IMR-90 (cell line): ENCODE results near the gene SLC24A3. TPM values are rescaled to one million over a fixed set of nuclear protein-coding genes. Genes with fewer than 3 reads are reported as not detected.
A peak's percentile ranks its signal among the peaks of the same experiment; 100 is the strongest.

ENCODE experiments used
- ATAC-seq: fragments of 200-7000 bp; cut with Tn5 transposase; 2 replicates; pipeline ENCODE4 v1.9.1; 2020; ENCODE audit warnings: low read depth, mild to moderate bottlenecking, moderate library complexity
- BruUV-seq: library from RNA; stranded (reverse); fragments of 400-500 nt; replicated peaks from 2 replicates; lab custom pipeline; 2021; lab: Mats Ljungman, UMichigan
- CTCF ChIA-PET: fragments of 300-600 bp; formaldehyde crosslinking; extraction: SDS; loops from one replicate; lab custom pipeline; 2021; ENCODE audit warnings: antibody characterized with exemption; lab: Yijun Ruan, JAX
- POLR2A ChIA-PET: fragments of 300-600 bp; sonication (Branson Sonifier 250); formaldehyde crosslinking; loops from one replicate; lab custom pipeline; 2022; ENCODE audit warnings: antibody characterized with exemption; ENCODE audit not compliant: unreplicated experiment; lab: Charles Lee
- DNase-seq: peaks from one replicate; pipeline ENCODE4 v3.0.0; 2013
- H2AFZ ChIP-seq: replicated peaks from 2 replicates; pipeline ENCODE3; 2013; ENCODE audit warnings: low read length, mild to moderate bottlenecking; ENCODE audit not compliant: poor library complexity
- H2AK5ac ChIP-seq: 2 replicates; pipeline ENCODE4 v1.6.1; 2013; ENCODE audit warnings: low read depth, low read length, inconsistent platforms
- H2AK9ac ChIP-seq: replicated peaks from 2 replicates; pipeline ENCODE3; 2013; ENCODE audit warnings: mild to moderate bottlenecking, low read depth, low read length, moderate library complexity; ENCODE audit not compliant: poor library complexity
- H2BK120ac ChIP-seq: 2 replicates; pipeline ENCODE4 v1.6.1; 2013; ENCODE audit warnings: low read depth, low read length, inconsistent platforms
- H2BK15ac ChIP-seq: 3 replicates; pipeline ENCODE4 v1.6.1; 2013; ENCODE audit warnings: low read depth, low read length, inconsistent platforms
- H2BK20ac ChIP-seq: 2 replicates; pipeline ENCODE4 v1.6.1; 2013; ENCODE audit warnings: low read depth, mild to moderate bottlenecking, inconsistent platforms, low read length, moderate library complexity
- H2BK5ac ChIP-seq: 2 replicates; pipeline ENCODE4 v1.6.1; 2013; ENCODE audit warnings: mild to moderate bottlenecking, low read depth, low read length, inconsistent platforms; ENCODE audit not compliant: poor library complexity, severe bottlenecking
- H3K14ac ChIP-seq: replicated peaks from 2 replicates; pipeline ENCODE4 v1.6.1; 2013; ENCODE audit warnings: low read depth, low read length, inconsistent platforms
- H3K18ac ChIP-seq: 2 replicates; pipeline ENCODE4 v1.6.1; 2013; ENCODE audit warnings: low read depth, low read length, control low read depth
- H3K23ac ChIP-seq: 2 replicates; pipeline ENCODE4 v1.6.1; 2013; ENCODE audit warnings: low read depth, low read length, inconsistent platforms
- H3K27ac ChIP-seq: 2 replicates; pipeline ENCODE4 v1.5.1; 2013; ENCODE audit warnings: mild to moderate bottlenecking, control low read depth, low read length; ENCODE audit not compliant: insufficient read depth
- H3K27me3 ChIP-seq: 2 replicates; pipeline ENCODE4 v1.6.1; 2013; ENCODE audit warnings: low read length; ENCODE audit not compliant: control insufficient read depth, insufficient read depth
- H3K36me3 ChIP-seq: 2 replicates; pipeline ENCODE4 v1.6.1; 2013; ENCODE audit warnings: low read length, mixed read lengths; ENCODE audit not compliant: control insufficient read depth, insufficient read depth
- H3K4ac ChIP-seq: 2 replicates; pipeline ENCODE4 v1.6.1; 2013; ENCODE audit warnings: low read depth, low read length, inconsistent platforms
- H3K4me1 ChIP-seq: 2 replicates; pipeline ENCODE4 v1.6.1; 2013; ENCODE audit warnings: low read length, mixed read lengths; ENCODE audit not compliant: control insufficient read depth, insufficient read depth
- H3K4me2 ChIP-seq: 2 replicates; pipeline ENCODE4 v1.6.1; 2013; ENCODE audit warnings: low read depth, mild to moderate bottlenecking, control low read depth, low read length, moderate library complexity
- H3K4me3 ChIP-seq: 2 replicates; pipeline ENCODE4 v1.5.1; 2013; ENCODE audit warnings: low read depth, mild to moderate bottlenecking, control low read depth, low read length, moderate library complexity; ENCODE audit not compliant: insufficient read depth
- H3K56ac ChIP-seq: 2 replicates; pipeline ENCODE4 v1.6.1; 2013; ENCODE audit warnings: low read length, inconsistent platforms; ENCODE audit not compliant: insufficient read depth; ENCODE audit errors: extremely low read depth
- H3K79me1 ChIP-seq, 2 experiments: 2 replicates each; pipeline ENCODE4 v1.6.1; 2013; ENCODE audit warnings: low read length in 2 of 2, inconsistent platforms in 1 of 2, low read depth in 1 of 2
- H3K9ac ChIP-seq: 2 replicates; pipeline ENCODE4 v1.6.1; 2013; ENCODE audit warnings: low read depth, low read length, control low read depth
- H3K9me1 ChIP-seq: 2 replicates; pipeline ENCODE4 v1.6.1; 2013; ENCODE audit warnings: low read length, inconsistent platforms; ENCODE audit not compliant: insufficient read depth
- H3K9me3 ChIP-seq: 2 replicates; pipeline ENCODE4 v1.6.1; 2013; ENCODE audit warnings: low read length; ENCODE audit not compliant: control insufficient read depth, insufficient read depth
- H4K20me1 ChIP-seq: 2 replicates; pipeline ENCODE4 v1.6.1; 2013; ENCODE audit warnings: low read length, inconsistent platforms; ENCODE audit not compliant: insufficient read depth
- H4K5ac ChIP-seq: 2 replicates; pipeline ENCODE4 v1.6.1; 2013; ENCODE audit warnings: mild to moderate bottlenecking, low read depth, low read length, control low read depth
- H4K8ac ChIP-seq, 2 experiments: 2 replicates each; pipeline ENCODE4 v1.6.1; 2013; ENCODE audit warnings: low read depth in 2 of 2, low read length in 2 of 2, control low read depth in 1 of 2, inconsistent platforms in 1 of 2
- H4K91ac ChIP-seq: 2 replicates; pipeline ENCODE4 v1.6.1; 2013; ENCODE audit warnings: low read depth, low read length, inconsistent platforms; ENCODE audit not compliant: insufficient read depth
- BHLHE40 ChIP-seq: fragments of 150-350 bp; IDR thresholded peaks from 2 replicates; pipeline ENCODE4 v1.6.1; 2016; ENCODE audit warnings: mild to moderate bottlenecking, low read depth, low read length
- CEBPB ChIP-seq: IDR thresholded peaks from 2 replicates; pipeline ENCODE4 v1.6.1; 2012; ENCODE audit warnings: low read depth, low read length, improper control_type of control experiment
- CHD1 ChIP-seq: IDR thresholded peaks from 2 replicates; pipeline ENCODE4 v1.6.1; 2012; ENCODE audit warnings: low read depth, low read length, improper control_type of control experiment
- CTCF ChIP-seq: conservative IDR thresholded peaks from 2 replicates; pipeline ENCODE4 v1.5.1; 2012; ENCODE audit warnings: mild to moderate bottlenecking, low read depth, low read length, improper control_type of control experiment
- ELK1 ChIP-seq: fragments of 150-350 bp; IDR thresholded peaks from 2 replicates; pipeline ENCODE4 v1.6.1; 2016; ENCODE audit warnings: low read depth, mild to moderate bottlenecking, low read length, moderate library complexity, borderline replicate concordance
- FOS ChIP-seq: fragments of 150-350 bp; IDR thresholded peaks from 2 replicates; pipeline ENCODE4 v1.6.1; 2016; ENCODE audit warnings: low read depth, low read length
- MAFK ChIP-seq: IDR thresholded peaks from 2 replicates; pipeline ENCODE4 v1.6.1; 2012; ENCODE audit warnings: low read depth, low read length, improper control_type of control experiment
- MAZ ChIP-seq: IDR thresholded peaks from 2 replicates; pipeline ENCODE4 v1.6.1; 2012; ENCODE audit warnings: low read depth, mild to moderate bottlenecking, low read length, improper control_type of control experiment, moderate library complexity, borderline replicate concordance
- POLR2A ChIP-seq: IDR thresholded peaks from 2 replicates; pipeline ENCODE4 v1.6.1; 2012; ENCODE audit warnings: mild to moderate bottlenecking, low read depth, low read length
- RCOR1 ChIP-seq: IDR thresholded peaks from 2 replicates; pipeline ENCODE4 v1.6.1; 2012; ENCODE audit warnings: mild to moderate bottlenecking, low read length, improper control_type of control experiment; ENCODE audit not compliant: insufficient replicate concordance
- SMC3 ChIP-seq: fragments of 150-350 bp; IDR thresholded peaks from 2 replicates; pipeline ENCODE4 v1.6.1; 2016; ENCODE audit warnings: low read depth, mild to moderate bottlenecking, antibody characterized with exemption, low read length, moderate library complexity
- USF2 ChIP-seq: fragments of 150-350 bp; IDR thresholded peaks from 2 replicates; pipeline ENCODE4 v1.6.1; 2017; ENCODE audit warnings: mild to moderate bottlenecking, antibody characterized with exemption, low read length, low read depth
- WGBS, 2 experiments: methylation state at CpG; one replicate each; pipeline versions ENCODE4 v1.1.5 to v1.1.7; 2013; ENCODE audit warnings: missing lambda C conversion rate in 2 of 2; ENCODE audit not compliant: insufficient read length in 1 of 2; ENCODE audit errors: extremely low coverage in 2 of 2; 5-methylcytosine and 5-hydroxymethylcytosine counted together
- dilution Hi-C: fragments of 300-500 bp; cut with HindIII; formaldehyde crosslinking; loops from one replicate; pipeline ENCODE4 v1.14.3; 2018; ENCODE audit warnings: low sequenced_read_pairs; ENCODE audit not compliant: unreplicated experiment
- in situ Hi-C: fragments of 300-500 bp; cut with MboI; formaldehyde crosslinking; loops from 3 replicates; pipeline ENCODE4 v1.14.3; 2019; ENCODE audit warnings: low sequenced_read_pairs, inconsistent platforms, mixed read lengths
- intact Hi-C: fragments of 100-400 bp; cut with micrococcal nuclease; formaldehyde crosslinking; loops from 2 replicates; pipeline ENCODE4 v1.10.0; 2022
- polyA plus RNA-seq, 3 experiments: library from polyadenylated mRNA; depleted of rRNA; stranded (reverse); fragments of >200 nt; gene quantifications; 2 replicates each; pipeline ENCODE4 v1.2.3, GENCODE V29; 2012; ENCODE audit warnings: low replicate concordance in 1 of 3
- total RNA-seq: library from RNA; depleted of rRNA; stranded (reverse); fragments of >200 nt; gene quantifications from 2 replicates; pipeline ENCODE4 v1.2.3, GENCODE V29; 2012

Gene SLC24A3
- total and polyA plus RNA-seq, 2 of the 4 experiments (the other 2 are of a cell fraction), result not detected

GRCh38 chr20:19697415-19697814 is 485.0 kb downstream of the SLC24A3 start:
- Histone ChIP-seq H2BK5ac (no peak overlapping the region), H3K56ac (no peak overlapping the region), H3K4me3 (no peak overlapping the region), H2AK5ac (0 out of 2 replicates have a peak overlapping the region, but pooled peaks have one; percentile 24), H4K20me1 (no peaks in the 10 kb centered on the region), H2BK120ac (0 out of 2 replicates have a peak overlapping the region, but pooled peaks have one; percentile 10), H4K91ac (no peak overlapping the region), H3K4me1 (peaks cover 6% of the 10 kb centered on the region; the same call in 1 of the 2 replicates), H3K4ac (no peak overlapping the region), H2AFZ (no peak overlapping the region), H2BK15ac (no peak overlapping the region), H3K27ac (no peak overlapping the region), H3K18ac (no peak overlapping the region), H3K14ac (no peak overlapping the region), H3K79me1 (no peaks in the 10 kb centered on the region), H3K27me3 (no peaks in the 10 kb centered on the region), H3K9me1 (peaks cover 6% of the 10 kb centered on the region; the same call in 1 of the 2 replicates), H4K8ac (no peak overlapping the region), H4K5ac (no peak overlapping the region), H3K9me3 (no peaks in the 10 kb centered on the region), H3K23ac (no peak overlapping the region), H3K36me3 (no peaks in the 10 kb centered on the region), H2BK20ac (peak overlapping the region; percentile 6; the same call in 1 of the 2 replicates), H3K4me2 (no peak overlapping the region), H3K9ac (no peak overlapping the region), H2AK9ac (no peak overlapping the region)
- dilution Hi-C loops (no loop called here), in situ Hi-C loops (loop anchor here (10.0 to 25.0 kb wide), 2 partner anchors 187 to 540 kb away; no protein-coding TSS in a partner anchor), intact Hi-C loops (no loop called here)
- TF ChIP-seq SMC3 (no peak), MAZ (no peak), BHLHE40 (no peak), CEBPB (no peak), CTCF (no peak), POLR2A (no peak), MAFK (no peak), FOS (no peak), CHD1 (no peak), USF2 (no peak), RCOR1 (no peak), ELK1 (no peak)
- no CpG with 5 or more reads among the region's 2 CpGs for WGBS, 2 experiments
- no TSS peak for BruUV-seq
- ATAC-seq, result no peak
- ChIA-PET CTCF (no interaction called here), POLR2A (no interaction called here)
- DNase-seq, result no peak
